Heart left ventricle (tissue), 16 donors: ENCODE data around the gene PI3. TPM values are rescaled to one million over a fixed set of nuclear protein-coding genes. Genes with fewer than 3 reads are reported as not detected.

Source experiments
- ATAC-seq, 4 donors: fragments of 200-7000 bp; cut with Tn5 transposase; one replicate each; pipeline ENCODE4 v1.9.1; 2020 to 2022; ENCODE audit warnings: moderate library complexity in 4 of 4, mild to moderate bottlenecking in 3 of 4, moderate number of reproducible peaks in 1 of 4
- DNase-seq, 5 donors: peaks; one replicate each; pipeline ENCODE4 v3.0.0-alpha.2; 2020
- H3K27ac ChIP-seq, 12 donors: fragments of 200-600 bp; sonication (generic) in 4 of 12; one replicate each; pipeline versions ENCODE4 v1.5.0 to v1.8.0; 2016 to 2022; ENCODE audit warnings: mild to moderate bottlenecking in 2 of 12
- H3K27me3 ChIP-seq, 9 donors: fragments of 200-600 bp; sonication (generic) in 2 of 9; one replicate each; pipeline versions ENCODE4 v1.5.1 to v1.8.0; 2016 to 2022; ENCODE audit warnings: mild to moderate bottlenecking in 3 of 9
- H3K36me3 ChIP-seq, 9 donors: fragments of 200-600 bp; sonication (generic) in 2 of 9; one replicate each; pipeline versions ENCODE4 v1.5.0 to v1.8.0; 2018 to 2022; ENCODE audit warnings: mild to moderate bottlenecking in 2 of 9
- H3K4me1 ChIP-seq, 12 donors: fragments of 200-600 bp; sonication (generic) in 4 of 12; one replicate each; pipeline versions ENCODE4 v1.5.0 to v1.8.0; 2016 to 2022; ENCODE audit warnings: mild to moderate bottlenecking in 3 of 12
- H3K4me3 ChIP-seq, 12 donors: fragments of 200-600 bp; sonication (generic) in 4 of 12; one replicate each; pipeline versions ENCODE4 v1.5.0 to v1.8.0; 2017 to 2022; ENCODE audit warnings: mild to moderate bottlenecking in 9 of 12, moderate library complexity in 4 of 12
- H3K9me3 ChIP-seq, 12 donors: fragments of 200-600 bp; sonication (generic) in 4 of 12; one replicate each; pipeline versions ENCODE4 v1.5.0 to v1.8.0; 2016 to 2022; ENCODE audit warnings: mild to moderate bottlenecking in 1 of 12
- CTCF ChIP-seq, 12 donors: fragments of 200-600 bp; sonication (generic) in 4 of 12; IDR thresholded peaks; one replicate each; pipeline versions ENCODE4 v1.5.0 to v1.8.0; 2018 to 2022; ENCODE audit warnings: antibody characterized with exemption in 12 of 12, mild to moderate bottlenecking in 5 of 12
- POLR2A ChIP-seq, 2 donors: fragments of 450-650 bp; IDR thresholded peaks; one replicate each; pipeline ENCODE4 v1.6.1; 2017; ENCODE audit warnings: antibody characterized with exemption in 2 of 2, mild to moderate bottlenecking in 2 of 2, moderate library complexity in 2 of 2
- WGBS, 4 donors: extraction: QIAGEN DNeasy Blood & Tissue Kit in 2 of 4; methylation state at CpG; one replicate each; pipeline versions ENCODE4 v1.1.5 to v1.1.7; 2013 to 2018; 5-methylcytosine and 5-hydroxymethylcytosine counted together
- intact Hi-C, 10 donors: fragments of 100-400 bp; cut with DNase I; formaldehyde crosslinking; loops; one replicate each; pipeline versions ENCODE4 v1.11.1 to v1.14.2; 2022
- polyA plus RNA-seq, 2 donors: library from polyadenylated mRNA; stranded (reverse); fragments of 200-250 nt; gene quantifications; one replicate each; pipeline ENCODE4 v1.2.3, GENCODE V29; 2013
- total RNA-seq, 9 donors: library from RNA; depleted of rRNA in 2 of 9; stranded (reverse); fragments of >200 nt in 2 of 9; fragmentation: NEBNext Ultra II Directional in 3 of 9; extraction: Animal tissue kit (Norgen Biotek cat#: 25700) in 3 of 9; gene quantifications; one replicate each; pipeline versions ENCODE4 v1.1.0 to v1.2.4, GENCODE V29; 2016 to 2023
- donor health status: ischemic (EF 13 %, LVEDD 7.1; RV severe dilation, severe dysfunction).
- donor health status: healthy with polysubstance abuse.
- donor health status: DM: no; HTN: yes; CAD: no.
- donor health status: DM: no; HTN: no; CAD: no.
- donor health status: ischemic (EF 25% LVEDD 6.9; RV normal size, moderate dysfunction).
- donor health status: ischemic (EF 25% LVEDD 5.7; RV mildly dilated, moderate dysfunction).
- donor health status: healthy.
- donor health status: DM: yes; HTN: yes; CAD: no.
- donor health status: ischemic (EF 35%, LVEDD 5.7; RV mildly dilated, moderate dysfunction).
- donor health status: nonischemic (EF 11% LVEDD 7.7; RV severe dilation, severe dysfunction).
- donor health status: DM: yes; HTN: yes; CAD: no.
- donor health status: PGD.
- donor health status: ischemic (EF 29% LVEDD 5.4; RV normal size, mild dysfunction).
- donor health status: nonischemic (EF 23%, LVEDD 6.1; RV moderate dilation, normal function).

PI3 gene
- total and polyA plus RNA-seq, 11 donors = 0.47 to 0.97 (median 0.55) TPM; not detected in 8

GRCh38 chr20:45183084-45183483, 8.4 kb downstream of the PI3 start:
- no peaks in the 10 kb centered on the region for H3K36me3 ChIP-seq
- DNase-seq (no peak), ATAC-seq (no peak)
- WGBS, 4 donors = 88 to 92% (median 89%) methylated on average over 2 of the region's 2 CpGs
- no peaks in the 10 kb centered on the region for H3K4me1 ChIP-seq
- H3K27ac ChIP-seq = no peak overlapping the region
- H3K27me3 ChIP-seq = peaks cover 0 to 6% (median 0%) of the 10 kb centered on the region in 9 donors
- intact Hi-C loops = no loop called here
- H3K9me3 ChIP-seq = no peaks in the 10 kb centered on the region
- H3K4me3 ChIP-seq = no peak overlapping the region
- TF ChIP-seq CTCF (IDR thresholded peaks at IDR 0.05) = no peak
- no peak for TF ChIP-seq POLR2A (IDR thresholded peaks at IDR 0.05)

- no peak for ATAC-seq
- H3K27ac ChIP-seq = no peak overlapping the region
- WGBS, 4 donors = 29 to 49% (median 42%) methylated on average over 2 of the region's 2 CpGs
- DNase-seq = no peak
- no peaks in the 10 kb centered on the region for H3K4me1 ChIP-seq
- H3K36me3 ChIP-seq = no peaks in the 10 kb centered on the region
- H3K4me3 ChIP-seq = no peak overlapping the region
- intact Hi-C loops = no loop called here
- H3K9me3 ChIP-seq = no peaks in the 10 kb centered on the region
- H3K27me3 ChIP-seq = peaks cover 0 to 10% (median 0%) of the 10 kb centered on the region in 9 donors
- TF ChIP-seq CTCF (IDR thresholded peaks at IDR 0.05) = no peak
- no peak for TF ChIP-seq POLR2A (IDR thresholded peaks at IDR 0.05)
These were observed 13.0 kb downstream of the PI3 start for GRCh38 chr20:45187693-45188092.

- WGBS, 4 donors = 81 to 90% (median 88%) methylated on average over 3 of the region's 3 CpGs
- intact Hi-C loops = no loop called here
- H3K27ac ChIP-seq = no peak overlapping the region
These were observed 14.4 kb downstream of the PI3 start for GRCh38 chr20:45189067-45189609.

GRCh38 chr20:45189861-45190260, 15.2 kb downstream of the PI3 start:
- DNase-seq (no peak), ATAC-seq (no peak)
- H3K27me3 ChIP-seq = peaks cover 0 to 10% (median 0%) of the 10 kb centered on the region in 9 donors
- TF ChIP-seq POLR2A (IDR thresholded peaks at IDR 0.05) (no peak), CTCF (IDR thresholded peaks at IDR 0.05) (no peak)
- no peak overlapping the region for H3K4me3 ChIP-seq
- H3K9me3 ChIP-seq = no peaks in the 10 kb centered on the region
- 74 to 79% (median 75%) methylated on average over 3 of the region's 3 CpGs for WGBS, 4 donors
- no peak overlapping the region for H3K27ac ChIP-seq
- H3K4me1 ChIP-seq = no peaks in the 10 kb centered on the region
- no peaks in the 10 kb centered on the region for H3K36me3 ChIP-seq
- intact Hi-C loops = loop anchor here in 1 of 10 donors (10.0 kb wide), 1 partner anchor 65 kb away; the partner anchor contains the start of gene SLPI

More at GRCh38 chr20:45189067-45189609, 14.4 kb downstream of the PI3 start:
- ATAC-seq (no peak), DNase-seq (no peak)
- H3K36me3 ChIP-seq = no peaks in the 10 kb centered on the region
- no peaks in the 10 kb centered on the region for H3K4me1 ChIP-seq
- TF ChIP-seq POLR2A (IDR thresholded peaks at IDR 0.05) (no peak), CTCF (IDR thresholded peaks at IDR 0.05) (no peak)
- H3K27me3 ChIP-seq = peaks cover 0 to 10% (median 0%) of the 10 kb centered on the region in 9 donors
- no peak overlapping the region for H3K4me3 ChIP-seq
- H3K9me3 ChIP-seq = no peaks in the 10 kb centered on the region
